ENCODE data around the gene NASP. TPM values are rescaled to one million over a fixed set of nuclear protein-coding genes. Genes with fewer than 3 reads are reported as not detected.

NASP gene
- total RNA-seq, 2 experiments from 2014 or later: 228 to 282 TPM

GRCh38 chr1:45569571-45569961 lies 14.3 kb upstream of the NASP start:
- ChIA-PET CTCF (interaction anchor here (0.6 to 8.3 kb wide), 21 partner anchors 9 to 380 kb away, joined by 3 to 107 read pairs (median 5); partner anchors contain the start of genes CCDC163, MMACHC and PRDX1), POLR2A (interaction anchor here (0.6 to 1.5 kb wide), 5 partner anchors 14 to 230 kb away, joined by 3 to 5 read pairs (median 4); partner anchors contain the start of gene PRDX1)
- no peak overlapping the region for H3K27ac Mint-ChIP-seq
- no peaks in the 10 kb centered on the region for H3K4me1 Mint-ChIP-seq
- intact Hi-C loops (cut with DNase I, micrococcal nuclease): loop anchor here in 1 of 2 experiments (1.0 kb wide), 1 partner anchor 18 kb away; no protein-coding TSS in a partner anchor
- H3K9me3 Mint-ChIP-seq (ENCODE audit: low read depth): no peaks in the 10 kb centered on the region
- no peak overlapping the region for H3K4me3 Mint-ChIP-seq
- peaks cover 24% of the 10 kb centered on the region for H3K36me3 Mint-ChIP-seq (ENCODE audit: low read depth)
- no peak for ATAC-seq
- no peak for DNase-seq
- H3K27me3 Mint-ChIP-seq: no peaks in the 10 kb centered on the region

- no peaks in the 10 kb centered on the region for H3K27me3 Mint-ChIP-seq
- no peak overlapping the region for H3K27ac Mint-ChIP-seq
- peak; percentile 99 for ATAC-seq
- ChIA-PET CTCF (interaction anchor here (0.6 to 8.3 kb wide), 29 partner anchors 10 to 570 kb away, joined by 3 to 107 read pairs (median 5); partner anchors contain the start of genes AKR1A1, CCDC163, MMACHC and PRDX1), POLR2A (interaction anchor here (0.6 to 1.4 kb wide), 5 partner anchors 13 to 637 kb away, joined by 3 to 5 read pairs (median 4); partner anchors contain the start of gene PRDX1)
- peak; percentile 82 for DNase-seq
- H3K9me3 Mint-ChIP-seq (ENCODE audit: low read depth): no peaks in the 10 kb centered on the region
- peaks cover 24% of the 10 kb centered on the region for H3K36me3 Mint-ChIP-seq (ENCODE audit: low read depth)
- intact Hi-C loops (cut with DNase I, micrococcal nuclease): loop anchor here (1.0 to 5.0 kb wide), 8 partner anchors 19 to 223 kb away; partner anchors contain the start of genes AKR1A1 (in 1 of the 2), CCDC163 (in 1 of the 2), MMACHC (in 1 of the 2) and PRDX1 (in 1 of the 2)
- no peaks in the 10 kb centered on the region for H3K4me1 Mint-ChIP-seq
- H3K4me3 Mint-ChIP-seq: no peak overlapping the region
These were observed 13.8 kb upstream of the NASP start for GRCh38 chr1:45569962-45570581.

DNA sequence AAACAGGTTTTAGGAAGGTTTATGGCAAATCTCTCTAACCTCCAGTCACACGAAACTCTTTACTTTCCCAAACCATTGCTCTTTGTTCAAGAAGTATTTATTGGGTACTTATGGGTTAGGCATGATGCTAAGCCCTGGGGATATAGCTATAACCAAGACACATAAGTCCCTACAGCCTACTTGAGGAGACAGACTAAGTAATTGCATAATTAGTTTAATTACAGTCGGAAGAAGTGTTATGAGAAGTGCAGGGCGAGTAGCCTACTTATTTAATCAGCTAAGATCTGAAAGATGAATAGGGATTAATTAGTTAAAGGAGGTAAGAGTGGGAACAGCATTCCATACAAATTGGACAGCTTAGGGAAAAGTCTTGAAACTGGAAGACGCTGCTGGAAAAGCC lies 13.2 kb upstream of the NASP start:
- Mint-ChIP-seq H3K27ac (no peak overlapping the region), H3K4me1 (no peaks in the 10 kb centered on the region), H3K4me3 (no peak overlapping the region), H3K27me3 (no peaks in the 10 kb centered on the region), H3K36me3 (ENCODE audit: low read depth) (peaks cover 24% of the 10 kb centered on the region), H3K9me3 (ENCODE audit: low read depth) (no peaks in the 10 kb centered on the region)
- CTCF ChIA-PET: interaction anchor here (0.6 to 8.3 kb wide), 22 partner anchors 10 to 571 kb away, joined by 3 to 107 read pairs (median 4); partner anchors contain the start of genes AKR1A1, CCDC163, MMACHC and PRDX1
- ATAC-seq (no peak), DNase-seq (no peak)
- intact Hi-C loops (cut with DNase I, micrococcal nuclease): loop anchor here (1.0 to 5.0 kb wide), 7 partner anchors 20 to 223 kb away; partner anchors contain the start of genes AKR1A1 (in 1 of the 2), CCDC163 (in 1 of the 2), MMACHC (in 1 of the 2) and PRDX1 (in 1 of the 2)
- POLR2A ChIA-PET: interaction anchor here (0.6 to 1.4 kb wide), 2 partner anchors 12 to 637 kb away, joined by 3 to 4 read pairs; no protein-coding TSS in a partner anchor

- no peak for DNase-seq
- Mint-ChIP-seq H3K4me3 (no peak overlapping the region), H3K4me1 (no peaks in the 10 kb centered on the region), H3K27ac (no peak overlapping the region), H3K27me3 (no peaks in the 10 kb centered on the region), H3K36me3 (ENCODE audit: low read depth) (peaks cover 11% of the 10 kb centered on the region), H3K9me3 (ENCODE audit: low read depth) (no peaks in the 10 kb centered on the region)
- ATAC-seq: no peak
- ChIA-PET CTCF (interaction anchor here (1.3 to 8.3 kb wide), 2 partner anchors 30 to 62 kb away, joined by 4 to 107 read pairs; no protein-coding TSS in a partner anchor), POLR2A (interaction anchor here (1.3 kb wide), 1 partner anchor 51 kb away, joined by 3 read pairs; the partner anchor contains the start of gene PRDX1)
- intact Hi-C loops (cut with DNase I, micrococcal nuclease): loop anchor here in 1 of 2 experiments (5.0 kb wide), 1 partner anchor 226 kb away; no protein-coding TSS in a partner anchor
These were observed 10.5 kb upstream of the NASP start for GRCh38 chr1:45573231-45573804.

DNA sequence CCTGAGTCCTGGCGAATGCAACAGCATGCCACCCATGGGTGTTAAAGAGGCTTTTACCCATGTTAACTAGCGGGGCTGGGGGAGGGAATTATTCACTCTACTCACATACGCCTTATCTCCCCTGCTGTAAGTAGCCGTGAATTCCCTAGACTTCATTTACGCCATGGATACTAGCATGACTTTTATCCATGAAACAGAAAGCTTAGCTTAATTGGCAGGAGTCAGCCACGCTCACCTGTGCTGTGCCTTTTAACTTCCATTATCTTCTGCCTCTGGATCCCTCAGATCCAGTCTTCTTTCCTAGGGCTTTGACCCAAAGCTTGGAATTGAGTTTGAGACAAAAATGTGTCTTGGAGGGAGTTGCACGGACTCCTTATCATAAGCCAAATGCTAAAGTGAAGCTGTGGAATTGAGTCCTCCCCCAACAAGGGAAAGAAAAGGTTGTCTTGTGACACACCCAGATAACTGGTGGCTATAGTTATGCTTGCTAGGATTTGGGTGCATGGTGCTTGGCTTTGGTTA lies 9.7 kb upstream of the NASP start:
- intact Hi-C loops (cut with DNase I, micrococcal nuclease): loop anchor here in 1 of 2 experiments (5.0 kb wide), 1 partner anchor 227 kb away; no protein-coding TSS in a partner anchor
- Mint-ChIP-seq H3K27me3 (no peaks in the 10 kb centered on the region), H3K4me3 (no peak overlapping the region), H3K36me3 (ENCODE audit: low read depth) (peaks cover 11% of the 10 kb centered on the region), H3K27ac (no peak overlapping the region), H3K9me3 (ENCODE audit: low read depth) (no peaks in the 10 kb centered on the region), H3K4me1 (no peaks in the 10 kb centered on the region)
- no peak for DNase-seq
- POLR2A ChIA-PET: no interaction called here
- no peak for ATAC-seq
- CTCF ChIA-PET: interaction anchor here (1.2 to 8.3 kb wide), 2 partner anchors 17 to 63 kb away, joined by 3 to 107 read pairs; no protein-coding TSS in a partner anchor

DNA sequence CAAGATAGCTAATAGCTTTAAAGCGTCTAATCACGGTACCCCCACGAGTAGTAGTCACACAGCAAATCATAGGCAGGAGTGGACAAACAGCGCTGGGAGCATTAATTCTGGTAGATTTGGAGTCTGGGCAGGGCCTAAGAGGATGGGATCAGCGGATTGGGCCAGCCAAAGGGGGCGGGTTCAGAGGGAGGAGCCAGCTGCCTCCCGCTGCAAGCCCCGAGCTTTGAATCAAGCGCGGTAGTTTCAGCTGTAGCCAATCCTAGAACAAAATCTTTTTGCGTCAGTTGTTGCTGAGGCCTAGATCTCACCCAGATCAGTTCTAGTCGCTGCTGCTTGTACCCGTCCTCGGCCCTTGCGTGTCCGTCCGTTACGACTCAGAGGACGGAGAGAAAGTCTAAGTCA lies 576 bp upstream of the NASP start:
- intact Hi-C loops (cut with DNase I, micrococcal nuclease): loop anchor here (1.0 to 10.0 kb wide), 12 partner anchors 33 to 909 kb away; partner anchors contain the start of genes AKR1A1 (in 2 of the 2), KIF2C (in 2 of the 2), ARMH1 (in 1 of the 2) and CCDC163 (in 1 of the 2)
- ChIA-PET POLR2A (interaction anchor here (0.7 to 3.9 kb wide), 10 partner anchors 13 to 861 kb away, joined by 4 to 36 read pairs (median 6); partner anchors contain the start of genes CCDC163, HECTD3, MMACHC and MUTYH), CTCF (interaction anchor here (0.6 to 2.1 kb wide), 7 partner anchors 13 to 103 kb away, joined by 3 to 6 read pairs (median 3); partner anchors contain the start of gene GPBP1L1)
- Mint-ChIP-seq H3K9me3 (ENCODE audit: low read depth) (no peaks in the 10 kb centered on the region), H3K36me3 (ENCODE audit: low read depth) (peaks cover 5% of the 10 kb centered on the region), H3K4me1 (peaks cover 20% of the 10 kb centered on the region), H3K27me3 (no peaks in the 10 kb centered on the region), H3K4me3 (peak overlapping the region; percentile 91), H3K27ac (peak overlapping the region; percentile 100)
- DNase-seq (peak; percentile 97), ATAC-seq (peak; percentile 84)

DNA sequence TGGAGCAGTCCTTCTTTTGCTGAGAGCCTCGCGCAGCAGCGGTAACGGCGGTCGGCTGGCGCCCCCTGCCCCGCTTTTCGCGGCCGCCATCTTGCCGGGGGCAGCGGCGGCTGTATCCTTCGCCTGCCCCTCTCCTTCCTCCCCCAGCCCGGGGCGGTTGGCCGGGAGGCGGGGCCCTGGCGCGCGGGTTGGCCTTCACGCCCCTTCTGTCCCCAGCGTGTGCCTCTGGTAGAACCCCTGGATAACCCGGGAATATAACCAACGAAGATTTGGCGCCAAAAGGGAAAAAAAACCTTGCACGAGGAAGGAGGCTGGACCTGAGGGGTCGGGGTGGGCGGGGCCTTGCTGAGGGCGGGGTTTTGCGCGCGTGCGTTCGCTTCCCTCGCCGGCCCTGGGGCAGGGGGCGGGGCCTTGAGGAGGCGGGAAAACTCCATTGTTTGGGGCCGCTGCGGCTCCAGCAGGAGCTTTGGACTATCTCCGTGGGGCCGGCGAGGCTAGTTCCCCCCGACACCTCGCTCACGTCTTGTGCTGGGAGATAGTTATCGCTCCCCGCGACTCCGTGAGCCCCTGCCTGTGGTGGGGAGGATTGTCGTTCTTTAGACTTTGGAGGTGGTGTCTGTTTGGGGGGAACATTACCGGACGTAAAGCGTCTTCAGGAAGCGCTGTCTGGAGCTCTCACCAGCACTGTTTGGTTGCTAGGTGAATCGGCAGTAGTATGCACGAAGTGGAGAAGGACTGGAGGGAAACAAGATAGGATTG lies 689 bp downstream of the NASP start:
- Mint-ChIP-seq H3K27me3 (no peaks in the 10 kb centered on the region), H3K36me3 (ENCODE audit: low read depth) (peaks cover 5% of the 10 kb centered on the region), H3K4me1 (peaks cover 28% of the 10 kb centered on the region), H3K9me3 (ENCODE audit: low read depth) (no peaks in the 10 kb centered on the region), H3K4me3 (peak overlapping the region; percentile 91), H3K27ac (peak overlapping the region; percentile 100)
- DNase-seq (peak; percentile 95), ATAC-seq (peak; percentile 45)
- intact Hi-C loops (cut with DNase I, micrococcal nuclease): loop anchor here (1.0 to 10.0 kb wide), 12 partner anchors 62 to 850 kb away; partner anchors contain the start of genes UROD (in 2 of the 2), GPBP1L1 (in 1 of the 2), HECTD3 (in 1 of the 2) and IPP (in 1 of the 2)
- ChIA-PET POLR2A (interaction anchor here (0.6 to 3.9 kb wide), 14 partner anchors 10 to 809 kb away, joined by 3 to 36 read pairs (median 5); partner anchors contain the start of genes CCDC163, GPBP1L1, HECTD3 and MMACHC), CTCF (interaction anchor here (0.7 to 1.4 kb wide), 3 partner anchors 85 to 279 kb away, joined by 3 to 4 read pairs (median 3); partner anchors contain the start of gene CCDC163)

DNA sequence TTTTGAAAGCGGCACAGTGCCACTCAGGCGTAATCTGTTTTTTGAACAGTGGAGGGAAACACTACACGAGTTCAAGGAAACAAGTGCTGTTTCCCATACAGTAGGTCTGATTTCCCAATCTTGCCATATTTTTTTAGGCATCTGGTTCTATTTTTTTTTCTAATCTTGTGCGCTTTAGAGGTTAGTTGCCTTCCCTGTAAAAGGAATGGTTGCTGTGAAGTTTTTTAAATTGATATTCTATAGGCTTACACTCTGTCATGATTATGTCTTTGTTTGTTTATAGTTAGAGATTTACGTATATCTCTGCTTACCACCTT lies 1.2 kb downstream of the NASP start:
- H3K36me3 Mint-ChIP-seq (ENCODE audit: low read depth): peaks cover 5% of the 10 kb centered on the region
- H3K9me3 Mint-ChIP-seq (ENCODE audit: low read depth): no peaks in the 10 kb centered on the region
- POLR2A ChIA-PET: interaction anchor here (0.6 to 3.9 kb wide), 12 partner anchors 10 to 809 kb away, joined by 3 to 36 read pairs (median 4); partner anchors contain the start of genes CCDC163, GPBP1L1, MMACHC and MUTYH
- CTCF ChIA-PET: interaction anchor here (0.8 to 1.4 kb wide), 3 partner anchors 224 to 279 kb away, joined by 3 to 4 read pairs (median 4); partner anchors contain the start of gene MUTYH
- H3K27ac Mint-ChIP-seq: peak overlapping the region; percentile 65
- no peak for DNase-seq
- ATAC-seq: no peak
- intact Hi-C loops (cut with DNase I, micrococcal nuclease): loop anchor here in 1 of 2 experiments (1.0 to 10.0 kb wide), 2 partner anchors 63 to 850 kb away; partner anchors contain the start of genes KIF2C and RNU5D-1
- peaks cover 28% of the 10 kb centered on the region for H3K4me1 Mint-ChIP-seq
- no peaks in the 10 kb centered on the region for H3K27me3 Mint-ChIP-seq
- H3K4me3 Mint-ChIP-seq: peak overlapping the region; percentile 91

DNA sequence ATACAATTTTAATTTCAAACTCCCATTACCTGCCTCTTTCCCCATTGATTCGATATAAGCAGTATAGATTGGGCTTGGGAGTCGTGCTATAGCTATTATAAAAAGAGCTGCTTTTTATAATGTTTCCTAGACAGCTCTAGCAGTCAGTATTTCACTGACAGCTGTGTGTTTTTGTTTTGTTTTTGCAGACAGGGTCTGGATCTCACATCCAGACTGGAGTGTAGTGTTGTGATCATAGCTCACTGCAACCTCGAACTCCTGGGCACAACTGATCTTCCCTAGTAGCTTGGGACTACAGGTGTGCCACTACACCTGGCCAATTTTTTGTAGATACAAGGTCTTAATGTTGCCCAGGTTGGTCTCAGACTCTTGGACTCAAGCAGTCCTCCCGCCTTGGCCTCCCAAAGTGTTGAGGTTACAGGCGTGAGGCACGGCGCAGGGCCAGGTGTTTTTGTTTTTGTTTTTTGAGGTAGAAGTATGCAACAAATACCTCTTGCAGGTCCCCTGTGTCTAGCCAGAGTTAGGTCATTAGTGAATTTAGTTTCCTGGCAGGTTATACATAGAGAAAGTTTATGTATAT lies 1.7 kb downstream of the NASP start:
- DNase-seq: no peak
- ChIA-PET POLR2A (interaction anchor here (0.7 to 3.9 kb wide), 10 partner anchors 9 to 803 kb away, joined by 3 to 36 read pairs (median 4); partner anchors contain the start of genes CCDC163, GPBP1L1, MMACHC and MUTYH), CTCF (interaction anchor here (0.8 to 1.4 kb wide), 4 partner anchors 225 to 280 kb away, joined by 3 to 4 read pairs (median 4); partner anchors contain the start of gene MUTYH)
- Mint-ChIP-seq H3K9me3 (ENCODE audit: low read depth) (no peaks in the 10 kb centered on the region), H3K27ac (peak overlapping the region; percentile 65), H3K27me3 (no peaks in the 10 kb centered on the region), H3K36me3 (ENCODE audit: low read depth) (peaks cover 7% of the 10 kb centered on the region), H3K4me1 (peaks cover 28% of the 10 kb centered on the region), H3K4me3 (peak overlapping the region; percentile 91)
- intact Hi-C loops (cut with DNase I, micrococcal nuclease): loop anchor here in 1 of 2 experiments (1.0 to 10.0 kb wide), 2 partner anchors 63 to 851 kb away; partner anchors contain the start of genes KIF2C and RNU5D-1
- ATAC-seq: no peak
